ENCODE data around the gene ARHGEF3.

ARHGEF3 gene

GRCh38 chr3:56795097-56795828 is 6.5 kb downstream of the ARHGEF3 start:
- H3K27ac ChIP-seq: peak overlapping the region; percentile 35
- TF ChIP-seq, protein P1, sequence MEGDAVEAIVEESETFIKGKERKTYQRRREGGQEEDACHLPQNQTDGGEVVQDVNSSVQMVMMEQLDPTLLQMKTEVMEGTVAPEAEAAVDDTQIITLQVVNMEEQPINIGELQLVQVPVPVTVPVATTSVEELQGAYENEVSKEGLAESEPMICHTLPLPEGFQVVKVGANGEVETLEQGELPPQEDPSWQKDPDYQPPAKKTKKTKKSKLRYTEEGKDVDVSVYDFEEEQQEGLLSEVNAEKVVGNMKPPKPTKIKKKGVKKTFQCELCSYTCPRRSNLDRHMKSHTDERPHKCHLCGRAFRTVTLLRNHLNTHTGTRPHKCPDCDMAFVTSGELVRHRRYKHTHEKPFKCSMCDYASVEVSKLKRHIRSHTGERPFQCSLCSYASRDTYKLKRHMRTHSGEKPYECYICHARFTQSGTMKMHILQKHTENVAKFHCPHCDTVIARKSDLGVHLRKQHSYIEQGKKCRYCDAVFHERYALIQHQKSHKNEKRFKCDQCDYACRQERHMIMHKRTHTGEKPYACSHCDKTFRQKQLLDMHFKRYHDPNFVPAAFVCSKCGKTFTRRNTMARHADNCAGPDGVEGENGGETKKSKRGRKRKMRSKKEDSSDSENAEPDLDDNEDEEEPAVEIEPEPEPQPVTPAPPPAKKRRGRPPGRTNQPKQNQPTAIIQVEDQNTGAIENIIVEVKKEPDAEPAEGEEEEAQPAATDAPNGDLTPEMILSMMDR (conservative IDR thresholded peaks at IDR 0.05): no peak

- TF ChIP-seq, protein P1 (conservative IDR thresholded peaks at IDR 0.05): no peak
- H3K27ac ChIP-seq: no peak overlapping the region
These were observed 9.6 kb downstream of the ARHGEF3 start for GRCh38 chr3:56792193-56792592.

- TF ChIP-seq, protein P1 (conservative IDR thresholded peaks at IDR 0.05): no peak
- no peak overlapping the region for H3K27ac ChIP-seq
These were observed 11.5 kb downstream of the ARHGEF3 start for GRCh38 chr3:56790016-56790821.

DNA sequence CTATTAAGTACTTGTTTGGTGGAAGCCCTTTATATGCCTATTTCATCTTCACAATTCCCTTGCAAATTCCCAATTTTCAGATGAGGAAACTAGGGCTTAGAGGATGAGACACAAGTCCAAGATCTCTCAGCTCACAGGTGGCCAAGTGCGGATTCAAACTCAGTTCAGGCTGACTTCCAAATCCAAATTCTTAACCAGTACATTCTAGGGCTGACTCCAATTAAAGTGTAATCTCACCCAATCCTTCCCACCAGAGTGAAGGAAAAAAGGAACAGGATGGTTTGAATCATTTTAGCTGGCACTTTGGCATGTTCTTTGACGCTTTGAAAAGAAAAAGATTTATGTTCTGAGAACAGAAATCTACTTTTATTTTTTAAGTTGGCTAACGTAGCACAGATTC is 12.7 kb downstream of the ARHGEF3 start:
- TF ChIP-seq, protein P1 (conservative IDR thresholded peaks at IDR 0.05): no peak
- H3K27ac ChIP-seq: no peak overlapping the region

DNA sequence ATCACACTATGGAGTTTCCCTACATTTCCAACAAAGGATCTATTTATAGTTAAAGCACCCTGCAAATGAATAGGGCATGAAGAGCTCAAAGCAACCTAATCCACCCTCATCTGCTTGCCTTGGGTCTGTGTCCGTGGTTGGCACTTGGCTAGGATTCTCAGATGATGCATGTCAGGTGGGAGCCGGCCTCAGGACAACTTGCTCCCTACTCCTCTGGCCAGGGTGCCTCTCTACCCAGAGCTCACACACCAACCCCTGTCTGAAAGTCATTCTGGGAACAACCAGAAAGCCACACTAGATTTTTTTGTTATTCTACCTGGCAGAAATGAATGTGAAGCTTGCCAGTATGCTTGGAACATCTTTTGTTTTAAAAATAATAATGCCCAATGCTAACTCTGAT is 13.2 kb downstream of the ARHGEF3 start:
- H3K27ac ChIP-seq: no peak overlapping the region
- TF ChIP-seq, protein P1 (conservative IDR thresholded peaks at IDR 0.05): no peak

- no peak overlapping the region for H3K27ac ChIP-seq
- TF ChIP-seq, protein P1 (conservative IDR thresholded peaks at IDR 0.05): no peak
These were observed 13.9 kb downstream of the ARHGEF3 start for GRCh38 chr3:56787784-56788256.

GRCh38 chr3:56787258-56787775 is 14.4 kb downstream of the ARHGEF3 start:
- TF ChIP-seq, protein P1 (conservative IDR thresholded peaks at IDR 0.05): no peak
- H3K27ac ChIP-seq: no peak overlapping the region
